Measurements from ENCODE around the gene ATXN7L3.
A peak's percentile ranks its signal among the peaks of the same experiment; 100 is the strongest.

Gene ATXN7L3

DNA sequence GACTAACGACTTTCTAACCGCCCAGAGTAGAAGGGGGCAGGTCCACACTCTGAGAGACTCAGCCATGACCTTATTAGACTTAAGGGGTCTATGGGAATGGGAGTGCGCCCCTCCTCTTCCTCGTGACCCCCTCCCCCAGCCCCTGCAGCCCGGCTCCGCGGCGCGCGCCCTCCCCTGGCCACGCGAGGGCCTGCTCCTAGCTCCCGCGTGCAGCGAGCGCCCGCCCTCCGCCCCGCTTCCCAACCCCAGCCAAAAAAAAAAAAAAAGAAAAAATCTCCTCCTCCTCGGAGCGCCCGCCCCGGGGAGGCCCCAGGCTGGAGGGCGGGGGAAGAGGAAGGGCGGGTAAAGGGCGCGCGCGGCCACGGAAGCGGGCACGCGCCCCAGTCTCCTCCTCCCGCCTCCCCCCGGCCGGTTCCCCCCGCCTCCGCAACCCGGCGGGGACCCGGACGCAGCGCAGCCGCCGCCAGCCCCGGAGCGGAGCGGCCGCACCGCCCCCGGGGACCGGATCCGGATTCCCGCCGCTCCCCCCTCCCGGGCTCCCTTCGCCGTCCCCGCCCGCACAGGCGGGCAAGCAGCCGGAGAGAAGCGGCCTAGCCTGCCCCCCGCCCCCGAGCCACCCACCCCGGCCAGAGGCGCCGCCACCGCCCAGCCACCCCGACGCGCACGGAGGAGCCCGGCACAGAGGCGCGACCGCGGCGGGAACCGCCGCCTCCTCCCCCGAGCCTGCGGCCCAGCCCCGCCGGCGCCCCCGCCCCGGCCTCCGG is 18.8 kb upstream of the ATXN7L3 start:
- DNase-seq (ENCODE audit: low read depth in 2 of 2), result peak; percentile 78 to 81

DNA sequence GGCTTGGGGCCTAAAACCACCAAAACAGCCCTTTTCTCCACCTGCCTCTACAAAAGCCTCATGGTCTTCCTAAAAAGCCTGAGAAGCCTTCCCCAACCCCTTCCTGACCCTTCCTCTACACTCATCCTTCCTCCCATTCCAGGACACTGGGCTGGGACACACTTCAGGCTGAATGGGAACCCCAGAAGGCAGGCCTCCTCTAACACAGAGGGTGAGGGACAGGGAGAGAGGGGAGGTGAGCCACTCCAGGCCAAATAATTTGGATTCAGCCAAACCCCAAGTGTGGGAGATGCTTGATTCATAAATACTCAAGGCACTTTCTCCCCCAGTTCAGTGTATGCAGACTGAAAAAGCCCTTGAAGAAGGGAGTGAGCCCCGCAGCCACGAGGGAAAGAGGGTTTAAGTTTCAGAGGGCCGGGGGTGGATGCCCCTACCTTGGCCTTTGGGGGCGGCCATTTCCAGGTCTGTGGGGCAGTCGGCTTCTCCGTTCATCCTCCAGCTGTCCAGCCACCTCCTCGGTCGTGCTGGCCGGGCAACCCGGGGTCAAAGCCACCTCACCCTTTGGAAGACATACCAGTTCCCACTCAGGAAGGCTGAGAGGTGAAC is 18.2 kb upstream of the ATXN7L3 start:
- no peak for DNase-seq (ENCODE audit: low read depth in 2 of 2)

DNA sequence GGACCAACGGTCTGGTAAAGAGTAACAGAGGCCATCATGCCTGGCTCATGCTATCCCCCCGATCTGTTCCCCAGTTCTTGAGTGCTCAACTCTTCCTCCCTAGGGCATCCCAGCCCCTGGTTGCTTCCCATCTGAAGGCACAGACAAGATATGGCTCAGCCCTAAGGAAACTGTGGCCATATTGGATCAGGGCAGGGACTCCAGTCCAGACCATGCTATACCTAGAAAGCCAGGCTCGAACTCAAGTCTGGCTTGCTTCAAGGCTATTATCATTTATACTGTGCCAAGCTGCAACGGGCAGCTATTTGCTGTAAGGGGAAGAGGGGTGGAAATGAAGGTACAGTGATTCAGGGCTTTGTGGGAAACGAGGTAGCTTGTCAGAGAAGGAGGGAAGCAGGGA is 17.0 kb upstream of the ATXN7L3 start:
- DNase-seq (ENCODE audit: low read depth in 2 of 2), result no peak

DNA sequence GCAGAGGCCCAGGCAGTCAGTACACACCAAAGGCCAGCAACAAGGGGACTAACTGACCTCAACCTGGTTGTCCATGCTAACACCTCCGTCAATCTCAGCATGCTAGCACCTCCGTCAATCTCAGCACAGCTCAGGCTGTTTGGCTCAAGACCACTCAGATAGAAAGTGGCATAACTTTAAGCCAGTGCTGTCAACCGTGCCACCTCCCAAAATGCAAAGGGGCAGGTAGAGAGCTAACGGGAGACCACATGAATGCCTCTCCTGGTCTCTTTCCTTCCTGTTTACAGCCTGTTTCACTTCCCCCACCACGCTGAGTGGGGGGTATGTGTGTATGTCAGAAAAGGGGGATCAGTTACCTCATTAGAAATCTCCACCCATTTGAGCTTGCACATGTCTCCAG is 16.5 kb upstream of the ATXN7L3 start:
- DNase-seq (ENCODE audit: low read depth in 2 of 2), result no peak

DNA sequence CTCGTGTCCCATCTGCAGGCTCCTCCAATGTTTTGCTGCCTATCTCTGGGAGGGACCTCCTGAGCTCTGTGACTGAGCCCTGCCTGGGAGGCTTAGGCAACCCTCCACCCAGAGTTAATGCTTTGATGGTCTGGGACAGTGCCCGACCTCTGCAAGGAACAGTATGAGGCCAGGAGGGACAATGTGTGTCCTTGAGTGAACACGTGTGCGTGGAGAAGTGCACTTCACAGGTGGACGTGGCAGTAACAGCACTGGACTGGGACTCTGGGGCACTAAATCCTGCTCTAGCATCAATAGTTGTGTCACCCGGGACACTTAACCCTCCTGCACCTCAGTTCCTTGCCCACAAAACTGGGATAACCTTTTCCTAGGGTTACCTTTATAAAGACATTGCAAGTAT is 15.2 kb upstream of the ATXN7L3 start:
- no peak for DNase-seq (ENCODE audit: low read depth in 2 of 2)

DNA sequence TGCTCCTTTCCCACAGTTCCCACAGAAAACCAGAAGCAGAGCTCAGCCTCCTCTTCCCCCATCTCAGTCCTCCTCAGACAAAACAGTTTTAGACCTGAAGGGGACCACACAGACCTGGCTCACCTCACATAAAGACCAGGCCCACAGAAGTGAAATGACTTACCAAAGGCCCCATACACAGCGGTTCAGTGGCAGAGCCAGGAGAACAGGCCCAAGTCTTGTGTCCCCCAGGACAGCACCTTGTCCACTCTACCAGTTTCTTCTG is 14.5 kb upstream of the ATXN7L3 start:
- no peak for DNase-seq (ENCODE audit: low read depth in 2 of 2)

DNA sequence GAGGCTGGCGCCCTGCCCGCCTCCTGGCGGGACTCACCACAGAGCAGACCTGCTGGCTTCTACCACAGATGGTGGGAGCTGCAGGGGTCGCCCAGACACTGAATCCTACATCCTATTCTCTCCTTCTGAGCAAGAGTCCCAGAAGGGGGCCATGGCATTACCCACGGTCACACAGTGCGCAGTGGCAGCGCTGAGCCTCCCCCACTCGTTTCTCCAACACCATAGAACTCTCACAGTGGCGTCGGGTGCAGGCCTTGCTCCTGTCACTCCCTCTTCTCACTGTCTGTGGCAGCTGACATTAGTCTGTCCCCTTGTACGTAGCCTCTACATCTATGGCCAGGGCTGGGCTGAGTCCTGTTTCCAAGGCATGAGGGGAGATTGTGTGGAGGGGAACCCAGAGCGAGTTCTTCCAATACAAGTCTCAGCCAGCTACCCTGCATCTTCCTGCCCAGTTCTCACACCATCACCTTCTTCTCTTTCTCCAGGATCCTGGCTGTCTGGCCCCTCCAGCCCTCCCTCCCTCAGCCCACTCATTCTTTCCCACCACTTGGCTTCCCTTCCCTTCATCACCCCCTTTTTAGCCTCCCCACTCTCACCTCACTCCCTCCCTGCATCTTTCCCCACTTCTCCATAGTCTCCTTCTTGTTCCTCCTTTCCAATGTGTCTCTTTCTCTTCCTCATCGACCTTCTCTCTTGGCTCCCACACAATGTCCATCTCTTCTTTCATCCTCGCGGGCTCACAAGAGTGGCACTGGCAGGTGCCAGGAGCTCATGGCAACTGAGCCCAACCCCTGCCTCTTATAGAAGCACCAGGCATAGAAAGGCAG is 13.9 kb upstream of the ATXN7L3 start:
- DNase-seq (ENCODE audit: low read depth in 2 of 2), result no peak

DNA sequence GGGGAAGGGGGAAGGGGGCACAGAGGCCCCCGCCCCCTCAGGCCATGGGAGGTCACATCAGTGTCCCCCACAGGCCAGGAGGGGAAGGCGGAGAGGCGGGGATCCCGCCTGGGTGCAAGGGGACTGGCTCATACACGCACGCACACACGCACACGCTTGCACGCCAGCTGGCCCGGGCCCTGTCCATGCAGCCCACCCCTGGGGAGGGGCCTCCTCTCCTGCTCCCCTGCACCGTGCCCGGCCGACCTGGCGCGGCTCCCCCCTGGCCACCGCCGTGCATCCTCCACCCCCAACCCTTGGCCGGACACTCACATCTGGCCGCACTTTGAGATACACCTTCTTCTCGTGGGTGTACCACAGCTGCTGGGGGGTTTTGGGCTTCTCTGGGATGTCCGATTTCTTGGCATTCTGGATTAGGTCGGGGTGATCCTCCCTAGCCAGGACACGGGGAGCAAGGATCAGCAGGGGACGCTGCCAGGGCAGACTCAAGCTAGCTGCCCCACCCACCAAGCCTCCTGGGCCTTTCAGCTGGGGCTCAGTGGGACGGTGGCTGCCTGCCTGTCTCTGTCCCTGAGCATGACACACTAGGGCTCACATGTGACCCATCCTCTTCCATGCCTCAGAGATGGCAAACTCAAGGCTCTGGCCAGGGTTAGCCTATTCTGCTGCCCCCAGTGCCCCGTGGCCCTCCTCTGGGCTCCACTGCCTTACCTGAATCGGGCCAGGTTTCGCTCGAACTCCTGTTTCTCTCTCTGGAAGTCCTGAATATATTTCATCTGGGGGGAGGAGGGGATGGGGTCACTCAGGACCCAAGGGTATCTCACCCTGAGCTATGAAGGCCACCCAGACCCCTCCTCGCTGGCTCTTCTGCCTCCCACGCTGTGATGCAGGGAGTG is 13.1 kb upstream of the ATXN7L3 start:
- no peak for DNase-seq (ENCODE audit: low read depth in 2 of 2)

DNA sequence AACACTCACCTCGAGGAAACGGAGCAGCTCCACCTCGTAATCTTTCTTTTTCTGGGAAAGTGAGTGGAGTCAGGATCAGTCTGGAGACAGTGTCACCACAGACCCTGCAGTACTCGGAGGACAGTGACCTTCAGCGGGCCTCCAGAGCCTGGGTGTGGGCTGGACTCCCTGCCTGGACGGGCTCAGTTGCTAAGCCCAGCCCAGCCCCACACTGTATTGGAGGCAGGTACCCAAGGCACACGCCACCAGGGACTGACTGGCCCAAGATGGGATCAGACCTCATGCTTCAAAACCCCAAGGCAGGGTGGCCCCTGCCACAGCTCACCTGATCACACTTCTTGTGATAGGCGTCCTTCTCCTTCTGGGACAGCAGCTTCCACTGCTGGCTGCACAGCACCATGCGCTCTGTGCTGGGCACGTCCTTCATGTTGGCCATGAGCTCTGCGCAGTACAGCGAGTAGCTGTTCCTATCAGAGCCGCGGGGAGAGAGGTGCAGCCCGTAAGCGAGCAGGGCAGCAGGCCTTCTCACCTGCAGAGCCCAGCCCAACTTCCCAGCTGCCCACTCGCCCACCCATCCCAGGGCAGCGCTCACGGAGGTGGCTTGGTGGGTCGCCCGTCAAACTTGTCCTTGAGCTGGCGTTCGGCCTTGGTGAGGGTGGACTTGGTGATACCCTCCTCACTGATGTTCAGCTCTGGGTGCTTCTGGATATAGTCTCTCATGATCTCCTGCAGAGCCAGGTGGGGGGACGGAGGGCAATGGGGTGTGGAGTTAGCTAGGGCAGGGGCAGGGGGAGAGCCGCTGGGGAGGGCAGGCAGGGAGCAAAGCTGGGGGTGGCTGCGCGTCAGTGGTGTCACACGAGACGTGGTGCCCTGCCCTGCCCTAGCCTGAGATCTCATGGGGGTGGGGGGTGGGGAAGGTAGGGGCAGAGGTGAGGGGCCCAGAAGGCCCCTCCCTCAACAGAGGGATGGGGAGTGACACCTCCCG is 11.9 kb upstream of the ATXN7L3 start:
- DNase-seq (ENCODE audit: low read depth in 2 of 2), result no peak

DNA sequence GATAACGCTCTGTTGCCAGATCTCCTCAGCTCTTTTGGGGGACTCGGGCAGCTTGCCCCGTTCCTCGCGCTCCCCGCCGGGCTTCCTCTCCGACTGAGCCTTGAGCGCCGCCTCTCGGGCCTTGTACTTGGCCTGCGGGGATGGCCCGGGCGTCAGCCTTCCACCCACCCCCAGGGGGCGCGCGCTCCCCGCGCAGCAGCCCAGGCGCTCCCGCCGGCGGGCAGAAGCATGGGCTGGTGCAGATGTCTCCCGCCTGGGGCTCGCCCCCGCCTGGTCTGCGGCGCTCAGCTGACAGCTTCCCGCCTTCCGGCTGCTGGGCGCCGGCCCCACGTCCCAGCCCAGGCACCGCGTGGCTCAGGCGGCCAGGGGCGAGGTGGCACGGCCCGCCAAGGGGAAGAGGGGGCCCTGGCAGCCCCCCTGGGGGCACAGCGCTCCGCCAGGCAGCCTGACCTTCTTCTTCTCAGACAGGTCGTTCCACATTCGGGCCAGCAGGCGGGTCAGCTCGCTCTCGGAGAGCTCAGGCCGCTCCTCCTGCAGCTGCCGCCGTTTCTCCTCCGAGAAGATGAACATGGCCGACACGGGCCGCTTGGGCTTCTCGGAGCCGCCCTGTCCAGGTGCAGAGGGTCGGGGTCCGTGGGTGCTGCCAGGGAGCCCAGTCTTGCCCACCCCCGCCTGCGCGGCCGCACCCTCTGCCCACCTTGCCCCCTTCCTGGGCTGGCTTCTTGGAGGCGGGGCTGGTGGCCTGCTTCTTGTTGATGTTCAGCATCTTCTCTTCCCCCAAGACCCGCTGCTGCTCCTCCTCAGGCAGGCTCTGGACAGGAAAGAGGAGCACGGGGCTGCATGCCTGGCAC is 10.9 kb upstream of the ATXN7L3 start:
- DNase-seq (ENCODE audit: low read depth in 2 of 2), result peak; percentile 87 to 90

DNA sequence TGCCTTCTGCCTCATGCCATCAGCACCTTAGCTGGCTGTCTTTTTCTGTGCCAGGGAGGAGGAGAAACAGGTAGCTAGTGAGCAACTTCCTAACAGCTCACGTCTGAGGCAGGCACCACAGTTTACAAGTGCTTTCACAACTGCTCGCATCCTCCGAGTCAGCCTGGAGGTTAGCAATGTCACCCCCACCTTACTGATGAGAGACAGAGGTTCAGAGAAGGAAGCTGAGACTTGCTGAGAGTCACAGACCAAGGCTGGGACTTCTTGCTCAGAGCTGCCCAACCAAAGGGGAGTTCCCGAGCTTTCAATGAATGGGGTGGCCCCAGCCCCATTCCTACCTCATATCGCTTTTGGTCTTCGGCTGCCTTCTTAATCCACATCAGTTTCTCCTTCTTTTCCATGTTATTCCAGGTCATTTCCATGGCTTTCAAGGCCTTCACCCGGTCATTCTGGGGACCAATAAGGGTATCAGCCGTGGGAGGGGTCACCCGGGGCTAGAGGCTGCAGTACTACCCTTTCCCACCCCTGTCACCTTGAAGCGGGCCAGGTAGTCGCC is 10.2 kb upstream of the ATXN7L3 start:
- DNase-seq (ENCODE audit: low read depth in 2 of 2), result peak in 1 of 2 donors; percentile 35

DNA sequence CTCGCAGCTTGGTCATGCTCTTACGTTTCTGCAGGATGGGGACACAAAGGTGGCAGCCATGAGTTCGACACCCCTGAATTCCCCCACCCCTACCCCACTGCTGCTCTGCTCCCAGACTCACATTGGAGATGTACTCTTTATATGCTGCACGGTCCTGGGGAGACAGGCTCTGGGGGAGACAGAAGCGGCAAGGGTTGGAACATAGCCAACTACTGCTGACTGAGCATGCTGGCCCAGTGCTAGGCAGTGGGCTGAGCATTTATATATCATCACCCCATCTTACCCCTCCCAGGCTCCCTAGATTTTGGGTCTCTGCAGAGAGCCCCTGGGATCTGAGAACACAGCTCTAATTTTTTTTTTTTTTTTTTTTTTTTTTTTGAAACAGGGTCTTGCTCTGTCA is 8.1 kb upstream of the ATXN7L3 start:
- no peak for DNase-seq (ENCODE audit: low read depth in 2 of 2)

DNA sequence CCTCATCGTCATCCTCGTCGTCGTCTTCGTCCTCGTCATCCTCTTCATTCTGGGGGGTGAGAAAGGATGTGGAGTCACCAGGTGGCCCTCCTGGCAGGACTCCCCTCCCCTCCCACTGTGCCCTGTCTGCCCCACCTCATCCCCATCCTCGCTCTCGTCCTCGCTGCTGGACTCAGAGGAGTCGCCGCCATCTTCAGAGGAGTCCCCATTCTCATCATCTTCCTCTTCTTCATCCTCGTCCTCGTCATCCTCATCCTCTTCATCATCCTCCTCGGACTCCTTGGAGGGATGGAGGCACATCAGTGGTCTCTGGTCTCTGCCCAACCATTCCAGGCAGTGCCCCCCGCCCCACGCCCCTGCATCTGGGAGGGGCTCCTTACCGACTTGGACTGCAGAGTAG is 7.6 kb upstream of the ATXN7L3 start:
- DNase-seq (ENCODE audit: low read depth in 2 of 2), result no peak

DNA sequence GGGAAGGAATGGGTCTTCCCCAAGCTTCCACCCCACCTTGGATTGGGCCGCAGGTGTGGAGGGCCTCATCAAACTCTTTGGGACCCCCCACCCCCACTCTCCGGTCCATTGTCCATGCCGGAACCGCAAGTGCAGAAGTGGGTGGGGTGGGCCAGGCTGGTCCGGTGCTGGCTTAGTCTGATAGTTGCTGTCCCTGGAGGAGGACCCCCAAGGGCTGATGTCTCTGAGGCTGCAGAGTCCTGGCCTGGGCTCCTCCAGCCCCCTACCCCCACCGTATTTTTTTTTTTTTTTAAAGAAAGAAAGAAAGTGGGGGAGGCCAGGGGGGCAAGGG is 7.1 kb upstream of the ATXN7L3 start:
- DNase-seq (ENCODE audit: low read depth in 2 of 2), result no peak

DNA sequence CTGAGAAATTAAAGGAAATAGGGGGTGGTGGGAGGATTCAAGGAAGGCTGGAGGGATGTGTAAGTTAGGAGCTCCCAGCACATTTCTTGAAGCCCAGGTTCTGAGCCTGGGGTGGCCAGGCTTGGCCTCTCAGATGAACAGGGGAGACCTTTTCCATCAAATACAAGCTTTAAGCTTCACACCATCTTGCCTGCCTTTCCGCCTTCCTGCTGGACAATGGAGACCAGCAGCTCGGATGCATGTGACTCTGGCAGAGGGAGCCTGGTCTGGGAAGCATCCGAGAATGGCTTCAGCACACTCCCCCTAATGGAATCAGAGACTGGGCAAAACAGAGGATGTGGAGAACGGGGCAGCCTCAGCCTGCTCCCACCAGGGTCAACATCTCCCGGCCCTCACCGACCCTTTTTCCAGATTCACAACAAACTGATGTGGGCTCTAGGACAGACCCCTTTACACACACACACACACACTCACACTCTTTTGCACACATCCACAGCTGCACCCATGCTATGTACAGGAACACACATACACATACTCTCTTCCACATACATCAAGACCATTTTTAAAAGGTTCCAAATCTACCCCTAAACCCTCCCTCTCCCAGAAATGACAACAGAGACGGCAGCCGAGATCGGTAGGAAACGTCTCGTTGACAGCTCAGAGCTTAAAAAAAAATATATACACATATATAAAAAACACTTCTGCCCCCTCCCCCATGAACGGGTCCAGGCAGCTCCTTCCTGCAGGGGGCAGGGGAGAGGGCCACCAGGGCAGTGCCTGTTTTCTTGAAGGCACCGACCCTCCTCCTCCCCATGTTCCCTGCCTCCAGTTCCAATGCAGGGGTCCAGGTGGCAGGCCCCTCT is 6.5 kb upstream of the ATXN7L3 start:
- no peak for DNase-seq (ENCODE audit: low read depth in 2 of 2)

DNA sequence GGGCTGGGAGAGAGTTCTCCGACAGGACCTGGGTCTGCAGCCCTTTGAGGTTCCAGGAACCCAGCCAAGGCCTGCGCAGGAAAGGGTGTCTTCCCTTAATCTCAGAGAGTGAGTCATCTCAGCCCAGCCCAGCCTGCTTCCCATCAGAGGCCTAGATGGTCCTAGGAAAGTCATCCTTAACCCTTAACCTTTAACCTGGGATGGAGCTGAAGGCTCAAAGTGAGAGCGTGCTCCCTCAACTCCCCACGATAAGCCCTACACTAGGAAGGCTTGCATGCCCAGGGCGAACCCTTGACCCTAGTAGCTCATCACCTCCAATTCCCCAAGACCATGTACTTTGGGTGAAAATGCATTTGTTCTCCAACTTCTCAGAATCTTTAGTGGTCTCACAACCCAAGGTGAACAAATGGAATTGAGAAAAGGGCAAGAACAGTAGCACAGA is 4.8 kb upstream of the ATXN7L3 start:
- DNase-seq (ENCODE audit: low read depth in 2 of 2), result no peak

DNA sequence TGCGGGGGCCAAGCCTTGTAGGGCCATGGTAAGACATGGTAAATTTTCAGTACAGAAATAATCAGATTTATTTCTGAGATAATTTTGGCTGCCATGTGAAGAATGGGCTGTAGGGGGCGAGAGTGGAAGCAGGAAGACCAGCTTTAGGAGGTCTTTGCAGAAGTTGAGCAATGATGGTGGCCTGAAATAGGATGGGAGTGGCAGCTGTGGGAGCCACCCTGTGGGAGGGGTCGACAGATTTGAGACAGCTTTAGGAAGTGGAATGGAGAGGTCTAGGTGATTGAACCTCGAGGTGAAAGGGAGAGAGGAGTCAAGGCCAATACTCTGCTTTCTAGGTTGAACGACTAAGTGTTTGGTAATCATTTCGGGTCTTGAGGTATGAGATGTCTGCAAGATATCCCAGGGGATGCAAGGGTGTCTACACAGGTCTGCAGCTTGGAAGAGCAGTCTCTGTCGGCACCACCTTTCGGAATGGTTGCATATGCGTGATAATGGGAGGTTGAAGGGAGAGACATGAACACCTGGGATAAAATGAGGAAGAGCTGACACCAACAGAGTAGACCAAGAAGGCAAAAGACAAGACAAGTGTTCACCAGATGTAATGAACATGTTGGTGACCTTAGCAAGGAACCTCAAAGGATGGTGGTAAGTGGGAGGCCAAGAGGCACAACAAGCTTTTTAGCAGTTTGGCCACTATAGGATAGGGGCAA is 4.2 kb upstream of the ATXN7L3 start:
- peak in 1 of 2 donors; percentile 41 for DNase-seq (ENCODE audit: low read depth in 2 of 2)

DNA sequence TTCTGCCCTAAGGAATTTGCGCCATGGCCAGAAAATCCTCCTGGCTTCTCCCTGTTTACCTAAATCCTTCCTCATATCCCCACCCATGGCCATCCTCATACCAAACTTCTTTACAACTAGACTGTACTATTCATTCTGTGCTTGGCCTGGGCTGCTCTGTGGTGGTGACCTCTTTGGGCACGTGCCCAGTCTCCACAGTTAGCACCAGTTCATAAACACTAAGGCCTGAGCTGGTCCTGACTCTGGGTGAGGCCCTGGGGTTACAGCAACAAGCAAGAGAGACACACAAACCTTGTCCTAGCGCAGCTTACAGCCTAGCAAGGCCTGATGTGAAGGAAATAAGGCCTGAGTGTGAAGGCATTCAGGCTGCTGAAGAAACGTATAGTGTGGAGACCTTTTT is 3.1 kb upstream of the ATXN7L3 start:
- DNase-seq (ENCODE audit: low read depth in 2 of 2), result no peak
